Kidney (tissue), 14 donors: ENCODE measurements around the gene EEPD1. TPM values are rescaled to one million over a fixed set of nuclear protein-coding genes. Genes with fewer than 3 reads are reported as not detected.
A peak's percentile ranks its signal among the peaks of the same experiment; 100 is the strongest.

ENCODE experiments used
- DNase-seq, 5 donors: peaks; one replicate each; pipeline ENCODE4 v3.0.0-alpha.2; 2013 to 2020
- FAIRE-seq: peaks from 2 replicates; lab custom pipeline; 2012; peaks lifted over from hg19 to GRCh38; lab: Jason Lieb, UNC
- H3K27ac ChIP-seq, 2 donors: one replicate each; pipeline ENCODE4 v1.7.0; 2013; ENCODE audit warnings: low read depth in 2 of 2, low read length in 2 of 2, inconsistent platforms in 1 of 2
- H3K27me3 ChIP-seq: one replicate; pipeline ENCODE4 v1.7.1; 2013; ENCODE audit warnings: low read length, inconsistent platforms; ENCODE audit not compliant: control insufficient read depth, insufficient read depth
- H3K36me3 ChIP-seq, 3 donors: one replicate each; pipeline versions ENCODE4 v1.7.0 to v1.7.1; 2013; ENCODE audit warnings: low read length in 3 of 3, control low read depth in 1 of 3, inconsistent platforms in 1 of 3; ENCODE audit not compliant: insufficient read depth in 3 of 3, control insufficient read depth in 2 of 3
- H3K4me1 ChIP-seq, 3 donors: one replicate each; pipeline versions ENCODE4 v1.7.0 to v1.7.1; 2013; ENCODE audit warnings: low read length in 3 of 3, inconsistent platforms in 1 of 3, low read depth in 1 of 3; ENCODE audit not compliant: control insufficient read depth in 2 of 3, insufficient read depth in 2 of 3
- H3K4me3 ChIP-seq, 3 donors: one replicate each; pipeline versions ENCODE4 v1.7.0 to v1.8.1; 2013; ENCODE audit warnings: low read length in 3 of 3, control low read depth in 1 of 3, inconsistent platforms in 1 of 3
- H3K9ac ChIP-seq, 3 donors: one replicate each; pipeline versions ENCODE4 v1.7.0 to v1.7.1; 2013; ENCODE audit warnings: low read length in 3 of 3, control low read depth in 1 of 3, inconsistent platforms in 1 of 3
- H3K9me3 ChIP-seq, 3 donors: one replicate each; pipeline versions ENCODE4 v1.7.0 to v1.7.1; 2013; ENCODE audit warnings: low read length in 3 of 3, control low read depth in 1 of 3, inconsistent platforms in 1 of 3; ENCODE audit not compliant: control insufficient read depth in 2 of 3, insufficient read depth in 1 of 3
- CTCF ChIP-seq: IDR thresholded peaks from 3 replicates; pipeline ENCODE4 v1.5.1; 2012; ENCODE audit warnings: mild to moderate bottlenecking, moderate library complexity, borderline replicate concordance; ENCODE audit not compliant: insufficient read depth; ENCODE audit errors: extremely low read depth
- intact Hi-C: fragments of 100-400 bp; cut with DNase I; formaldehyde crosslinking; loops from one replicate; pipeline ENCODE4 v1.11.1; 2022
- polyA plus RNA-seq: library from polyadenylated mRNA; stranded (reverse); fragments of 350-450 nt; fragmentation: Illumina TruSeq; extraction: RNeasy Lipid Tissue Mini Kit (QIAGEN cat#74804); gene quantifications from one replicate; pipeline ENCODE4 v1.2.3, GENCODE V29; 2014; ENCODE audit warnings: low read depth, low replicate concordance; ENCODE audit not compliant: insufficient read depth
- total RNA-seq: library from RNA; stranded (reverse); fragmentation: NEBNext Ultra II Directional; extraction: Animal tissue kit (Norgen Biotek cat#: 25700); gene quantifications from one replicate; pipeline ENCODE4 v1.2.1, GENCODE V29; 2021
- donor health status: control.
- donor health status: control.
- donor health status: control.
- donor health status: control.
- donor health status: control.
- donor health status: DM: yes; HTN: yes; CAD: no.
- donor health status: Normal renal cell carcinoma (clear cell type).

EEPD1 gene
- total and polyA plus RNA-seq, 2 donors from 2014 or later = 6.3 to 6.4 TPM

- Histone ChIP-seq H3K9me3 (no peaks in the 10 kb centered on the region), H3K9ac (no peak overlapping the region), H3K4me1 (peaks cover 0 to 2% (median 0%) of the 10 kb centered on the region in 3 donors), H3K27me3 (no peaks in the 10 kb centered on the region), H3K4me3 (no peak overlapping the region), H3K36me3 (no peaks in the 10 kb centered on the region), H3K27ac (no peak overlapping the region)
- DNase-seq (no peak), FAIRE-seq (no peak)
- intact Hi-C loops = no loop called here
- no peak for TF ChIP-seq CTCF
These were observed 45.0 kb upstream of the EEPD1 start for GRCh38 chr7:36107926-36108631.

GRCh38 chr7:36109013-36109627, 43.9 kb upstream of the EEPD1 start:
- Histone ChIP-seq H3K27ac (no peak overlapping the region), H3K27me3 (no peaks in the 10 kb centered on the region), H3K9ac (no peak overlapping the region), H3K36me3 (no peaks in the 10 kb centered on the region), H3K9me3 (no peaks in the 10 kb centered on the region), H3K4me3 (no peak overlapping the region), H3K4me1 (peaks cover 0 to 2% (median 0%) of the 10 kb centered on the region in 3 donors)
- DNase-seq (peak in 2 of 5 donors; percentile 37 to 44), FAIRE-seq (no peak)
- intact Hi-C loops = no loop called here
- no peak for TF ChIP-seq CTCF

- H3K4me3 ChIP-seq = no peak overlapping the region
- H3K27ac ChIP-seq = no peak overlapping the region
- intact Hi-C loops = no loop called here
- H3K4me1 ChIP-seq = peaks cover 0 to 2% (median 0%) of the 10 kb centered on the region in 3 donors
- FAIRE-seq = no peak
- H3K36me3 ChIP-seq = no peaks in the 10 kb centered on the region
- no peaks in the 10 kb centered on the region for H3K9me3 ChIP-seq
- DNase-seq = no peak
- TF ChIP-seq CTCF = no peak
- no peak overlapping the region for H3K9ac ChIP-seq
- no peaks in the 10 kb centered on the region for H3K27me3 ChIP-seq
These were observed 42.5 kb upstream of the EEPD1 start for GRCh38 chr7:36110584-36110983.
